Heart right ventricle (tissue), 16 donors: ENCODE measurements around the gene MCF2. TPM values are rescaled to one million over a fixed set of nuclear protein-coding genes. Genes with fewer than 3 reads are reported as not detected.

Source experiments
- ATAC-seq, 8 donors: fragments of 200-7000 bp; cut with Tn5 transposase; one replicate each; pipeline ENCODE4 v1.9.1; 2020; ENCODE audit warnings: mild to moderate bottlenecking in 8 of 8, moderate library complexity in 8 of 8, moderate number of reproducible peaks in 1 of 8
- DNase-seq, 2 donors: peaks; one replicate each; pipeline ENCODE4 v3.0.0-alpha.2; 2020
- H3K27ac ChIP-seq, 10 donors: fragments of 200-600 bp; sonication (generic) in 2 of 10; one replicate each; pipeline versions ENCODE4 v1.5.0 to v1.8.0; 2020 to 2022; ENCODE audit warnings: mild to moderate bottlenecking in 3 of 10
- H3K27me3 ChIP-seq, 7 donors: fragments of 200-600 bp; one replicate each; pipeline ENCODE4 v1.8.0; 2021 to 2022; ENCODE audit warnings: mild to moderate bottlenecking in 2 of 7
- H3K36me3 ChIP-seq, 9 donors: fragments of 200-600 bp; sonication (generic) in 1 of 9; one replicate each; pipeline versions ENCODE4 v1.5.0 to v1.8.0; 2020 to 2022; ENCODE audit warnings: mild to moderate bottlenecking in 2 of 9
- H3K4me1 ChIP-seq, 9 donors: fragments of 200-600 bp; sonication (generic) in 1 of 9; one replicate each; pipeline versions ENCODE4 v1.5.0 to v1.8.0; 2020 to 2022; ENCODE audit warnings: mild to moderate bottlenecking in 4 of 9
- H3K4me3 ChIP-seq, 10 donors: fragments of 200-600 bp; sonication (generic) in 2 of 10; one replicate each; pipeline versions ENCODE4 v1.5.0 to v1.8.0; 2020 to 2022; ENCODE audit warnings: mild to moderate bottlenecking in 7 of 10, moderate library complexity in 2 of 10
- H3K9me3 ChIP-seq, 11 donors: fragments of 200-600 bp in 10 of 11; sonication (generic) in 2 of 11; one replicate each; pipeline versions ENCODE4 v1.5.0 to v1.8.0; 2013 to 2022; ENCODE audit warnings: mild to moderate bottlenecking in 2 of 11, control low read depth in 1 of 11, moderate library complexity in 1 of 11
- WGBS, 2 donors: extraction: QIAGEN DNeasy Blood & Tissue Kit; methylation state at CpG; one replicate each; pipeline ENCODE4 v1.1.7; 2013; ENCODE audit warnings: inconsistent platforms in 1 of 2; 5-methylcytosine and 5-hydroxymethylcytosine counted together
- intact Hi-C, 10 donors: fragments of 100-400 bp; cut with DNase I; formaldehyde crosslinking; loops; one replicate each; pipeline versions ENCODE4 v1.11.1 to v1.14.2; 2022
- polyA plus RNA-seq, 2 donors: library from polyadenylated mRNA; stranded (reverse); fragments of 200-250 nt; gene quantifications; one replicate each; pipeline ENCODE4 v1.2.3, GENCODE V29; 2013
- total RNA-seq, 10 donors: library from RNA; stranded (reverse); fragmentation: NEBNext Ultra II Directional in 3 of 10; extraction: Animal tissue kit (Norgen Biotek cat#: 25700) in 3 of 10; gene quantifications; one replicate each; pipeline versions ENCODE4 v1.2.1 to v1.2.4, GENCODE V29; 2021 to 2023
- TF ChIP-seq, protein P1 (sequence below), 9 donors: fragments of 200-600 bp; sonication (generic) in 2 of 9; IDR thresholded peaks; one replicate each; pipeline versions ENCODE4 v1.5.0 to v1.8.0; 2021 to 2022; ENCODE audit warnings: antibody characterized with exemption in 9 of 9, mild to moderate bottlenecking in 5 of 9, moderate library complexity in 1 of 9
- donor health status: Arrhythmogenic right ventricular cardiomyopathy.
- donor health status: ischemic (EF 13 %, LVEDD 7.1; RV severe dilation, severe dysfunction).
- donor health status: healthy with polysubstance abuse.
- donor health status: DM: no; HTN: yes; CAD: no.
- donor health status: DM: no; HTN: no; CAD: no.
- donor health status: ischemic (EF 25% LVEDD 6.9; RV normal size, moderate dysfunction).
- donor health status: ischemic (EF 25% LVEDD 5.7; RV mildly dilated, moderate dysfunction).
- donor health status: healthy.
- donor health status: DM: yes; HTN: yes; CAD: no.
- donor health status: Ischemic cardiomyopathy.
- donor health status: ischemic (EF 35%, LVEDD 5.7; RV mildly dilated, moderate dysfunction).
- donor health status: nonischemic (EF 11% LVEDD 7.7; RV severe dilation, severe dysfunction).
- donor health status: DM: yes; HTN: yes; CAD: no.
- donor health status: PGD.
- donor health status: ischemic (EF 29% LVEDD 5.4; RV normal size, mild dysfunction).
- donor health status: nonischemic (EF 23%, LVEDD 6.1; RV moderate dilation, normal function).

MCF2 gene
- total and polyA plus RNA-seq, 12 donors = 0.03 to 4.5 (median 0.51) TPM

- TF ChIP-seq, protein P1, sequence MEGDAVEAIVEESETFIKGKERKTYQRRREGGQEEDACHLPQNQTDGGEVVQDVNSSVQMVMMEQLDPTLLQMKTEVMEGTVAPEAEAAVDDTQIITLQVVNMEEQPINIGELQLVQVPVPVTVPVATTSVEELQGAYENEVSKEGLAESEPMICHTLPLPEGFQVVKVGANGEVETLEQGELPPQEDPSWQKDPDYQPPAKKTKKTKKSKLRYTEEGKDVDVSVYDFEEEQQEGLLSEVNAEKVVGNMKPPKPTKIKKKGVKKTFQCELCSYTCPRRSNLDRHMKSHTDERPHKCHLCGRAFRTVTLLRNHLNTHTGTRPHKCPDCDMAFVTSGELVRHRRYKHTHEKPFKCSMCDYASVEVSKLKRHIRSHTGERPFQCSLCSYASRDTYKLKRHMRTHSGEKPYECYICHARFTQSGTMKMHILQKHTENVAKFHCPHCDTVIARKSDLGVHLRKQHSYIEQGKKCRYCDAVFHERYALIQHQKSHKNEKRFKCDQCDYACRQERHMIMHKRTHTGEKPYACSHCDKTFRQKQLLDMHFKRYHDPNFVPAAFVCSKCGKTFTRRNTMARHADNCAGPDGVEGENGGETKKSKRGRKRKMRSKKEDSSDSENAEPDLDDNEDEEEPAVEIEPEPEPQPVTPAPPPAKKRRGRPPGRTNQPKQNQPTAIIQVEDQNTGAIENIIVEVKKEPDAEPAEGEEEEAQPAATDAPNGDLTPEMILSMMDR (IDR thresholded peaks at IDR 0.05) = no peak
- no peaks in the 10 kb centered on the region for H3K9me3 ChIP-seq
These were observed 16.7 kb upstream of the MCF2 start for GRCh38 chrX:139724626-139725025.

DNA sequence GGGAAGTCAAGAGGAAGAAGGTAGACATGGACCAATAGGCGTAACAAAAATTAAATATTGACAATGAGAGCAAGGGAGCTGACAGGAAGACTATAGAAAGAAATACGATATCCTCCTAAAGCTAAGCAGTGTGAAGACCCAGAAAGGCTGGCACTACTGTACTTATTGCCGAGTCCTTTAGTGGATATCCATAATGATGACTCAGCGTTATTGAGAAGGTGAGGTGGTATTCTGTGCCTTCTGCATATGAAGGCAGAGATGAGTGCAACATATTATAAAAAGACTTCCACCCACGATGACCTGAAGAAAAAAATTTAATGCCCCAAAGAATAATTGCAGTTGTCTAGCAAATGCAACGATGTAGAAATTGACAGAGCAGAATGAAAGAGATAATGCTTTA, 13.0 kb upstream of the MCF2 start:
- TF ChIP-seq, protein P1 (IDR thresholded peaks at IDR 0.05) = no peak
- Histone ChIP-seq H3K27ac (no peak overlapping the region), H3K4me3 (no peak overlapping the region), H3K27me3 (no peaks in the 10 kb centered on the region), H3K9me3 (no peaks in the 10 kb centered on the region), H3K36me3 (no peaks in the 10 kb centered on the region), H3K4me1 (no peaks in the 10 kb centered on the region)
- intact Hi-C loops = no loop called here
- ATAC-seq (no peak), DNase-seq (no peak)
- 91 to 95% methylated on average over 6 of the region's 6 CpGs for WGBS, 2 donors

More at GRCh38 chrX:139724626-139725025, 16.7 kb upstream of the MCF2 start:
- peaks cover 0 to under 1% (median 0%) of the 10 kb centered on the region in 7 donors for H3K27me3 ChIP-seq
- H3K4me3 ChIP-seq = no peak overlapping the region
- 77 to 86% methylated on average over 2 of the region's 2 CpGs for WGBS, 2 donors
- H3K27ac ChIP-seq = no peak overlapping the region
- H3K36me3 ChIP-seq = peaks cover 0 to 12% (median 0%) of the 10 kb centered on the region in 9 donors
- DNase-seq (no peak), ATAC-seq (no peak)
- H3K4me1 ChIP-seq = no peaks in the 10 kb centered on the region
- intact Hi-C loops = no loop called here

DNA sequence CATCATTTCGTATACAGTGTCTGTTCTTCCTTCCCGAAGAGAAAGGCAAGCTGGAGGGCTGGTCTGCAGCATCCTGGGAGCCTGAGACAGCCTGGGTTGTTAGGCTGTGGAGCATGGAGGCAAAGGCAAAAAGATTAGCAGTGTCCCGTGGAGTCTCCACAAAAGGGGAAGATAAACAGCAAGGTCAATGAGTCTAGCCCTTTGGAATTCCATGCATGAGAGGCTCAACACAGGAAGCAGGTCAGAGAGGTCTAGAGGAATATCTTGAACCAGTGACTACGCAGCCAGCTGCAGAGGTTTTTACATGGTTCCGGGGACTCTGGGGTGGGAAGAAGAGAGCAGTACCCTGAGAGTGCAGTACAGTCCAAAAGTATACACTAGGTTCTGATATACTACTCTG, 12.2 kb upstream of the MCF2 start:
- DNase-seq (no peak), ATAC-seq (no peak)
- no peaks in the 10 kb centered on the region for H3K4me1 ChIP-seq
- no peaks in the 10 kb centered on the region for H3K27me3 ChIP-seq
- WGBS, 2 donors = 20 to 28% methylated on average over 5 of the region's 5 CpGs
- no peaks in the 10 kb centered on the region for H3K36me3 ChIP-seq
- H3K27ac ChIP-seq = no peak overlapping the region
- TF ChIP-seq, protein P1 (IDR thresholded peaks at IDR 0.05) = no peak
- intact Hi-C loops = no loop called here
- no peak overlapping the region for H3K4me3 ChIP-seq
- H3K9me3 ChIP-seq = no peaks in the 10 kb centered on the region

- intact Hi-C loops = no loop called here
- WGBS, 2 donors = 82 to 85% methylated on average over 3 of the region's 3 CpGs
- TF ChIP-seq, protein P1 (IDR thresholded peaks at IDR 0.05) = no peak
- no peak overlapping the region for H3K4me3 ChIP-seq
- ATAC-seq = no peak
- H3K27ac ChIP-seq = no peak overlapping the region
- H3K27me3 ChIP-seq = no peaks in the 10 kb centered on the region
- no peak for DNase-seq
- H3K4me1 ChIP-seq = no peaks in the 10 kb centered on the region
- no peaks in the 10 kb centered on the region for H3K9me3 ChIP-seq
- H3K36me3 ChIP-seq = no peaks in the 10 kb centered on the region
These were observed 5.3 kb downstream of the MCF2 start for GRCh38 chrX:139702658-139703057.
